ENCODE results near the gene SH3BP1. TPM values are rescaled to one million over a fixed set of nuclear protein-coding genes. Genes with fewer than 3 reads are reported as not detected.
"Not testable (repeated sequence)": the region's sequence is repeated elsewhere in the genome, so short reads cannot be mapped to it uniquely, and the experiment has no call there.

Gene SH3BP1, protein sequence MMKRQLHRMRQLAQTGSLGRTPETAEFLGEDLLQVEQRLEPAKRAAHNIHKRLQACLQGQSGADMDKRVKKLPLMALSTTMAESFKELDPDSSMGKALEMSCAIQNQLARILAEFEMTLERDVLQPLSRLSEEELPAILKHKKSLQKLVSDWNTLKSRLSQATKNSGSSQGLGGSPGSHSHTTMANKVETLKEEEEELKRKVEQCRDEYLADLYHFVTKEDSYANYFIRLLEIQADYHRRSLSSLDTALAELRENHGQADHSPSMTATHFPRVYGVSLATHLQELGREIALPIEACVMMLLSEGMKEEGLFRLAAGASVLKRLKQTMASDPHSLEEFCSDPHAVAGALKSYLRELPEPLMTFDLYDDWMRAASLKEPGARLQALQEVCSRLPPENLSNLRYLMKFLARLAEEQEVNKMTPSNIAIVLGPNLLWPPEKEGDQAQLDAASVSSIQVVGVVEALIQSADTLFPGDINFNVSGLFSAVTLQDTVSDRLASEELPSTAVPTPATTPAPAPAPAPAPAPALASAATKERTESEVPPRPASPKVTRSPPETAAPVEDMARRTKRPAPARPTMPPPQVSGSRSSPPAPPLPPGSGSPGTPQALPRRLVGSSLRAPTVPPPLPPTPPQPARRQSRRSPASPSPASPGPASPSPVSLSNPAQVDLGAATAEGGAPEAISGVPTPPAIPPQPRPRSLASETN
- 100 to 1,000 TPM in 1 of 5 donors, 10 to 100 TPM in 1, 1 to 10 TPM in 2, not detected in 1; 1.6 to 135 (median 7.3) TPM for total RNA-seq
- polyA plus RNA-seq: 10 to 100 TPM in 1 of 3 donors, 1 to 10 TPM in 2; 8.7 to 12.8 (median 9.5) TPM
- long read RNA-seq, donor 1: 0 reads
- long read RNA-seq, donor 2, partial matches to known transcripts: 0 of 5 reads
- long read RNA-seq, donor 2, other reads (novel, unspliced or antisense): 0 of 5 reads
- long read RNA-seq, donor 3: 0 reads
- long read RNA-seq, donor 4: 0 reads
- long read RNA-seq, donor 5: 0 reads
- long read RNA-seq, donor 6, partial matches to known transcripts: 0 of 4 reads
- long read RNA-seq, donor 6, other reads (novel, unspliced or antisense): 0 of 4 reads
- long read RNA-seq, donor 7: 0 reads
- long read RNA-seq, donor 8: 0 reads
- long read RNA-seq, donor 9, partial matches to known transcripts: 0 of 2 reads
- long read RNA-seq, donor 9, other reads (novel, unspliced or antisense): 0 of 2 reads
- long read RNA-seq, donor 10, partial matches to known transcripts: 0 of 2 reads
- long read RNA-seq, donor 10, other reads (novel, unspliced or antisense): 0 of 2 reads

DNA sequence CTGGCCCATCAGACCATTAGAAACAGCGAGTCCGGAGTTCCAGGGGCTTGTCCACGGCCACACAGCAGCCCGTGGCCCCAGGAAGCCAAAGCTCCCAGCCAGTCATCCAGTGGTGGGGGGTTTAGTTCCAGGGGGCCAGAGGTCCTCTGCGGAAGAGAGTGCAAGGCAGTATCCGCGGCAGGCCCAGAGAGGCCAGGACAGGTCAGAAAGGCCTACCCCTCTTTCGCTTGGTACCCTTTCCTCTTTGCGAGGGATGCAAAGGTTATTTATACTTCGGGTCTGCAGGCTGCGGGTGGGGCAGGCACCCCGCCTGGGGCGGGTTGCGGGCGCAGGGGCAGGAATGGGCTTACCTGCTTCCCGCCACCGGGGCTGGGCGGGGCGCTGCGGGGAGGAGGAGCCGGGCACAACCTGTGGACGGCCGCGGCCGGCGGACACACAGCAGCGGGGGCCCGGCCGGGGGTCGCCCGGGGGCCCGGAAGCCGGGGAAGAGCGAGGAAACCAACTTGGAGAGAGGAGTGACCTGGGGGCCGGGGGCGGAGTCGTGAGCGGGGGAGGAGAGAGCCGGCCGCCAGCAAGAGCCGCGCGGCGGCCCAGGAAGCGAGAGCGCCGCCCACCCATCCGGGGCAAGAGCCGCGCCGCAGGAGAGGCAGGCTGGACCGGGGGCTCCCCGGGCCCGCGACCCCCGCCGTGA, at the start of gene SH3BP1:
Gene SH3BP1 (plus strand): TSS at position 600 of the 691 bp plus-strand sequence. CDS start 119 bp downstream, outside the sequence.
- peak; percentile 59 to 86 for DNase-seq
- 3 to 8% (median 7%) methylated on average over 28 to 57 of the region's 57 CpGs for WGBS, 5 donors
- H3K36me3 ChIP-seq: peaks cover 0 to 27% (median 9%) of the 10 kb centered on the region in 4 donors
- H3K4me3 ChIP-seq: peak within 1 kb of the TSS; percentile 60 to 75 (median 64)
- TF ChIP-seq POLR2AphosphoS5 (IDR thresholded peaks at IDR 0.05) (no peak), POLR2A (IDR thresholded peaks at IDR 0.05) (no peak), EP300 (IDR thresholded peaks at IDR 0.05) (no peak)
- TF ChIP-seq, protein P1, sequence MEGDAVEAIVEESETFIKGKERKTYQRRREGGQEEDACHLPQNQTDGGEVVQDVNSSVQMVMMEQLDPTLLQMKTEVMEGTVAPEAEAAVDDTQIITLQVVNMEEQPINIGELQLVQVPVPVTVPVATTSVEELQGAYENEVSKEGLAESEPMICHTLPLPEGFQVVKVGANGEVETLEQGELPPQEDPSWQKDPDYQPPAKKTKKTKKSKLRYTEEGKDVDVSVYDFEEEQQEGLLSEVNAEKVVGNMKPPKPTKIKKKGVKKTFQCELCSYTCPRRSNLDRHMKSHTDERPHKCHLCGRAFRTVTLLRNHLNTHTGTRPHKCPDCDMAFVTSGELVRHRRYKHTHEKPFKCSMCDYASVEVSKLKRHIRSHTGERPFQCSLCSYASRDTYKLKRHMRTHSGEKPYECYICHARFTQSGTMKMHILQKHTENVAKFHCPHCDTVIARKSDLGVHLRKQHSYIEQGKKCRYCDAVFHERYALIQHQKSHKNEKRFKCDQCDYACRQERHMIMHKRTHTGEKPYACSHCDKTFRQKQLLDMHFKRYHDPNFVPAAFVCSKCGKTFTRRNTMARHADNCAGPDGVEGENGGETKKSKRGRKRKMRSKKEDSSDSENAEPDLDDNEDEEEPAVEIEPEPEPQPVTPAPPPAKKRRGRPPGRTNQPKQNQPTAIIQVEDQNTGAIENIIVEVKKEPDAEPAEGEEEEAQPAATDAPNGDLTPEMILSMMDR (IDR thresholded peaks at IDR 0.05): no peak
- intact Hi-C loops (cut with DNase I; ENCODE audit: low total_unique reads): no loop called here
- no peaks in the 10 kb centered on the region for H3K9me3 ChIP-seq
- peaks cover 54 to 92% (median 76%) of the 10 kb centered on the region in 4 donors for H3K4me1 ChIP-seq
- H3K27ac ChIP-seq: peak within 1 kb of the TSS; percentile 42 to 90 (median 78)
- peaks cover 0 to 8% (median 0%) of the 10 kb centered on the region in 3 donors for H3K27me3 ChIP-seq

DNA sequence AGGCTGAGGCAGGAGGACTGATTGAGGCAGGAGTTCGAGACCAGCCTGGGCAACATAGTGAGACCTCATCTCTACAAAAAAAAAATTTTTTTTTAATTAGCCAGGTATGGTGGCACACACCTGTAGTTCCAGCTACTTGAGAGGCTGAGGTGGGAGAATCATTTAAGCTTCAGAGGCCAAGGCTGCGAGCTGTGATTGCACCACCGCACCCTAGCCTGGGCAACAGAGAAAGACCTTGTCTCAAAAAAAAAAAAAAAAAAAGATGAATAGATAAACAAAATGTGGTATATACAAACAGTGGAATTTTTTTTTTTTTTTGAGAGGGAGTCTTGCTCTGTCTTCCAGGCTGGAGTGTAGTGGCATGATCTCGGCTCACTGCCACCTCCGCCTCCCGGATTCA, 48.4 kb upstream of the SH3BP1 start:
- H3K9me3 ChIP-seq, H3K4me3 ChIP-seq, DNase-seq, H3K27me3 ChIP-seq, H3K36me3 ChIP-seq: not testable (repeated sequence)
- 80 to 85% (median 82%) methylated on average over 6 of the region's 6 CpGs for WGBS, 5 donors
- H3K4me1 ChIP-seq: peaks cover 18 to 62% (median 51%) of the 10 kb centered on the region in 4 donors
- H3K27ac ChIP-seq: peak overlapping the region in 4 of 5 donors; percentile 65 to 87 (median 72)
- intact Hi-C loops (cut with DNase I; ENCODE audit: low total_unique reads): loop anchor here (10.0 kb wide), 1 partner anchor 46 kb away; no protein-coding TSS in a partner anchor

DNA sequence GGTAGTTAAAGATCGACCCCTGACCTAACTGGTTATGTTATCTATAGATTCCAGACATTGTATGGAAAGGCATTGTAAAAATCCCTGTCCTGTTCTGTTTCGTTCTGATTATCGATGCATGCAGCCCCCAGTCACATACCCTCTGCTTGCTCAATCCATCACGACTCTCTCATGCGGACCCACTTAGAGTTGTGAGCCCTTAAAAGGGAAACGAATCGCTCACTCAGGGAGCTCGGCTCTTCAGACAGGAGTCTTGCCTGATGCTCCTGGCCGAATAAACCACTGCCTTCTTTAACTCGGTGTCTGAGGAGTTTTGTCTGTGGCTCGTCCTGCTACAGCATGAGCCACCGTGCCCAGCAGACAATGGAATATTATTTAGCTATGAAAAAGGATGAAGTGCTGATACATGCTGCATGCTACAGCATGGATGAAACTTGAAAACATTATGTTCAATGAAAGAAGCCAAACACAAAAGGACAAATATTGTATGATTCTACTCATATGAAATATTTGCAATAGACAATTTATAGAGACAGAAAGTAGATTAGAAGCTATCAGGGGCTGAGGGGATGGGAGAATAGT, 47.6 kb upstream of the SH3BP1 start:
- H3K36me3 ChIP-seq: no peaks in the 10 kb centered on the region
- peak overlapping the region in 4 of 5 donors; percentile 38 to 87 (median 58) for H3K27ac ChIP-seq
- no peak for DNase-seq
- TF ChIP-seq POLR2AphosphoS5 (IDR thresholded peaks at IDR 0.05) (no peak), POLR2A (IDR thresholded peaks at IDR 0.05) (no peak), EP300 (IDR thresholded peaks at IDR 0.05) (no peak)
- TF ChIP-seq, protein P1 (IDR thresholded peaks at IDR 0.05): no peak
- WGBS, 5 donors: 80 to 87% (median 83%) methylated on average over 12 of the region's 12 CpGs
- intact Hi-C loops (cut with DNase I; ENCODE audit: low total_unique reads): loop anchor here (10.0 kb wide), 1 partner anchor 47 kb away; no protein-coding TSS in a partner anchor
- H3K4me3 ChIP-seq: peak overlapping the region in 1 of 4 donors; percentile 14
- no peaks in the 10 kb centered on the region for H3K27me3 ChIP-seq
- H3K9me3 ChIP-seq: no peaks in the 10 kb centered on the region
- peaks cover 18 to 61% (median 51%) of the 10 kb centered on the region in 4 donors for H3K4me1 ChIP-seq

DNA sequence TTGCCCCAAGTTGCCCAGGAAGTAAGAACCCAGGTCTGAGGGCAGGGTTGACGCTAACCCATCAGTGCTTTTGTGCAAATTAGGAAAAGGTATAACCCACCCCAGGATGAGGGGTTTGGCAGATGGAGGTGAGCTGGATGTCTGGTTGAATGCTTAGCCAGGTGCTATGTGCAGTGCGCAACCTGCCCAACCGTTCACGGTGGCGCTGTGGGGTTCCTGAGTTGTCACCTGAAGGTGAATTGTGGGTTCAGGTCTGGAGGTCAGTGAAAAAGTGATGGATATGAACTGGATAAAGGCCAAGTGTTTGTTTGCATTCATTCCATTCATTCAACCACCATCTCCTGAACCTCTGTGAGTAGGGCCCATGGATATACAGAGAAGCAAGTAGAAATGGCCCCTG, 45.2 kb upstream of the SH3BP1 start:
- WGBS, 5 donors: 61 to 80% (median 73%) methylated on average over 4 to 5 of the region's 5 CpGs

More for the DNA sequence above, 45.2 kb upstream of the SH3BP1 start:
- H3K9me3 ChIP-seq: no peaks in the 10 kb centered on the region
- H3K27me3 ChIP-seq: no peaks in the 10 kb centered on the region
- H3K27ac ChIP-seq: peak overlapping the region in 3 of 5 donors; percentile 4 to 67 (median 55)
- H3K4me1 ChIP-seq: peaks cover 6 to 43% (median 33%) of the 10 kb centered on the region in 4 donors
- no peak for DNase-seq
- no peaks in the 10 kb centered on the region for H3K36me3 ChIP-seq
- intact Hi-C loops (cut with DNase I; ENCODE audit: low total_unique reads): loop anchor here (10.0 kb wide), 1 partner anchor 49 kb away; no protein-coding TSS in a partner anchor
- TF ChIP-seq, protein P1 (IDR thresholded peaks at IDR 0.05): no peak
- no peak for TF ChIP-seq POLR2A (IDR thresholded peaks at IDR 0.05)
- H3K4me3 ChIP-seq: no peak overlapping the region

Data from stomach (tissue), 19 donors.